ENCODE results near the gene WNK2.
"Not testable (repeated sequence)": the region's sequence is repeated elsewhere in the genome, so short reads cannot be mapped to it uniquely, and the experiment has no call there.

The WNK2 gene

GRCh38 chr9:93237540-93237939 lies 53.6 kb downstream of the WNK2 start:
- DNase-seq (ENCODE audit: low spot score): no peak

GRCh38 chr9:93238953-93239925 lies 55.3 kb downstream of the WNK2 start:
- DNase-seq (ENCODE audit: low spot score): no peak

GRCh38 chr9:93240891-93241334 lies 57.0 kb downstream of the WNK2 start:
- DNase-seq (ENCODE audit: low spot score): no peak

GRCh38 chr9:93243112-93243511 lies 59.2 kb downstream of the WNK2 start:
- DNase-seq (ENCODE audit: low spot score): no peak

GRCh38 chr9:93244101-93244500 lies 60.2 kb downstream of the WNK2 start:
- DNase-seq (ENCODE audit: low spot score): no peak

GRCh38 chr9:93244510-93245436 lies 60.8 kb downstream of the WNK2 start:
- DNase-seq (ENCODE audit: low spot score): no peak

- DNase-seq (ENCODE audit: low spot score): no peak
Observed at GRCh38 chr9:93245437-93245970, 61.6 kb downstream of the WNK2 start.

GRCh38 chr9:93246111-93246510 lies 62.2 kb downstream of the WNK2 start:
- DNase-seq (ENCODE audit: low spot score): no peak

GRCh38 chr9:93246526-93246925 lies 62.6 kb downstream of the WNK2 start:
- DNase-seq (ENCODE audit: low spot score): no peak

GRCh38 chr9:93247099-93247865 lies 63.3 kb downstream of the WNK2 start:
- DNase-seq (ENCODE audit: low spot score): no peak

- no peak for DNase-seq (ENCODE audit: low spot score)
Observed at GRCh38 chr9:93247892-93248291, 64.0 kb downstream of the WNK2 start.

GRCh38 chr9:93248386-93249040 lies 64.6 kb downstream of the WNK2 start:
- DNase-seq (ENCODE audit: low spot score): no peak

GRCh38 chr9:93250185-93250584 lies 66.2 kb downstream of the WNK2 start:
- no peak for DNase-seq (ENCODE audit: low spot score)

GRCh38 chr9:93251309-93251708 lies 67.4 kb downstream of the WNK2 start:
- DNase-seq (ENCODE audit: low spot score): not testable (repeated sequence)

GRCh38 chr9:93252116-93252780 lies 68.3 kb downstream of the WNK2 start:
- DNase-seq (ENCODE audit: low spot score): no peak

- DNase-seq (ENCODE audit: low spot score): no peak
Observed at GRCh38 chr9:93252781-93253530, 69.0 kb downstream of the WNK2 start.

GRCh38 chr9:93253633-93254032 lies 69.7 kb downstream of the WNK2 start:
- no peak for DNase-seq (ENCODE audit: low spot score)

- no peak for DNase-seq (ENCODE audit: low spot score)
Observed at GRCh38 chr9:93254061-93254481, 70.1 kb downstream of the WNK2 start.

- DNase-seq (ENCODE audit: low spot score): no peak
Observed at GRCh38 chr9:93254806-93255493, 71.0 kb downstream of the WNK2 start.
